ENCODE data around the gene CNTNAP2. TPM values are rescaled to one million over a fixed set of nuclear protein-coding genes. Genes with fewer than 3 reads are reported as not detected.

The CNTNAP2 gene
- total and polyA plus RNA-seq, 4 donors: 0.14 to 2.3 (median 1.1) TPM

DNA sequence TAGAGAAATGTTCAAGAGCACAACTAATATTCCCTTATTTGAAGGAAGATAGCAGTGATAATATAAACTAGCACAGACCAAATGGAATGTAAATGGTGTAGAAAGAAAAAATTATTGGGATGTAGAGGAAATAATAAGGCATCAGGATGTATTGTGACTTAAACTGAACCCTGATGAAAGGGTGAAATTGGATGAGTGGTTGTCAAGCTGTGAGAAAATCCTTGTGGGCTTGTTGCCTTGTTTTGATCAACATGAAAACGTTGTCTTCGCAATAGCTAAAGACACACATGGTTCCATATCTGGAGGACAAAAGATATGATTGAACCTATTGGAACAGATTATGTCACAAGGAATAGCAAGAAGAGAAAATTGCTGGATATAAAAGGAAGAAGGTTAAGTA, 40.3 kb upstream of the CNTNAP2 start:
- TF ChIP-seq, protein P1, sequence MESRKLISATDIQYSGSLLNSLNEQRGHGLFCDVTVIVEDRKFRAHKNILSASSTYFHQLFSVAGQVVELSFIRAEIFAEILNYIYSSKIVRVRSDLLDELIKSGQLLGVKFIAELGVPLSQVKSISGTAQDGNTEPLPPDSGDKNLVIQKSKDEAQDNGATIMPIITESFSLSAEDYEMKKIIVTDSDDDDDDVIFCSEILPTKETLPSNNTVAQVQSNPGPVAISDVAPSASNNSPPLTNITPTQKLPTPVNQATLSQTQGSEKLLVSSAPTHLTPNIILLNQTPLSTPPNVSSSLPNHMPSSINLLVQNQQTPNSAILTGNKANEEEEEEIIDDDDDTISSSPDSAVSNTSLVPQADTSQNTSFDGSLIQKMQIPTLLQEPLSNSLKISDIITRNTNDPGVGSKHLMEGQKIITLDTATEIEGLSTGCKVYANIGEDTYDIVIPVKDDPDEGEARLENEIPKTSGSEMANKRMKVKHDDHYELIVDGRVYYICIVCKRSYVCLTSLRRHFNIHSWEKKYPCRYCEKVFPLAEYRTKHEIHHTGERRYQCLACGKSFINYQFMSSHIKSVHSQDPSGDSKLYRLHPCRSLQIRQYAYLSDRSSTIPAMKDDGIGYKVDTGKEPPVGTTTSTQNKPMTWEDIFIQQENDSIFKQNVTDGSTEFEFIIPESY (IDR thresholded peaks at IDR 0.05): no peak
- TF ChIP-seq EGR1 (IDR thresholded peaks at IDR 0.05; ENCODE audit: low read depth in 2 of 2) (no peak), GABPA (IDR thresholded peaks at IDR 0.05 in 1 of 2, conservative IDR thresholded peaks at IDR 0.05 in 1 of 2) (no peak)
- TF ChIP-seq, protein P2, sequence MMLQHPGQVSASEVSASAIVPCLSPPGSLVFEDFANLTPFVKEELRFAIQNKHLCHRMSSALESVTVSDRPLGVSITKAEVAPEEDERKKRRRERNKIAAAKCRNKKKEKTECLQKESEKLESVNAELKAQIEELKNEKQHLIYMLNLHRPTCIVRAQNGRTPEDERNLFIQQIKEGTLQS (IDR thresholded peaks at IDR 0.05): no peak
- Histone ChIP-seq H3K27ac (ENCODE audit: low read depth in 1 of 2, low read length in 2 of 2) (no peak overlapping the region), H3K9ac (ENCODE audit: low read depth in 1 of 2, low read length in 2 of 2) (no peak overlapping the region), H3K27me3 (ENCODE audit: control insufficient read depth in 4 of 4, insufficient read depth in 4 of 4, low read length in 3 of 4) (no peaks in the 10 kb centered on the region), H3K4me1 (ENCODE audit: control insufficient read depth in 4 of 4, insufficient read depth in 4 of 4, low read length in 3 of 4) (no peaks in the 10 kb centered on the region), H3K4me3 (ENCODE audit: low read depth in 1 of 3, low read length in 3 of 3) (no peak overlapping the region), H3K36me3 (ENCODE audit: control insufficient read depth in 4 of 4, insufficient read depth in 3 of 4, low read depth in 1 of 4, low read length in 3 of 4) (no peaks in the 10 kb centered on the region), H3K9me3 (ENCODE audit: control insufficient read depth in 4 of 4, low read length in 3 of 4) (no peaks in the 10 kb centered on the region)
- 12% methylated on average over 2 of the region's 2 CpGs for WGBS
- DNase-seq (ENCODE audit: low spot score): no peak

DNA sequence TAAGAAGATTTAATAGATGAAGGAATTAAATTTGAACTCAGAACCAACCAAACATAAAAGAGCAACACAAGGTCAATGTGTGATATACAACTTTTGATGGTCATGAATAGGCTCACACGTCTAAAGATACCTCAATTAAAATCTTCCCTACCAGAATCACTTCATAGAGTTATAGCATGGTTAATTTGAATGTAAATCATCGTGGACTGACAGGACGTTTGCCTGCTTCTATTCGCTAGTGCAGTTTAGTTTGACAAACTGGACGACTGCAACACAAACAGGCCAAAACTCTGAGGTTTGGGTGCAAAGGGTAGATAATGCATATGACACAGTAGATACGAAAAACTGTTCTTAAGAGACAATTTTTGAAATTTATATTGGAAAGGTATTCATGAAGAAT, 32.5 kb upstream of the CNTNAP2 start:
- Histone ChIP-seq H3K36me3 (ENCODE audit: control insufficient read depth in 4 of 4, insufficient read depth in 3 of 4, low read depth in 1 of 4, low read length in 3 of 4) (no peaks in the 10 kb centered on the region), H3K4me1 (ENCODE audit: control insufficient read depth in 4 of 4, insufficient read depth in 4 of 4, low read length in 3 of 4) (no peaks in the 10 kb centered on the region), H3K9ac (ENCODE audit: low read depth in 1 of 2, low read length in 2 of 2) (no peak overlapping the region), H3K27ac (ENCODE audit: low read depth in 1 of 2, low read length in 2 of 2) (no peak overlapping the region), H3K9me3 (ENCODE audit: control insufficient read depth in 4 of 4, low read length in 3 of 4) (no peaks in the 10 kb centered on the region), H3K4me3 (ENCODE audit: low read depth in 1 of 3, low read length in 3 of 3) (no peak overlapping the region), H3K27me3 (ENCODE audit: control insufficient read depth in 4 of 4, insufficient read depth in 4 of 4, low read length in 3 of 4) (no peaks in the 10 kb centered on the region)
- TF ChIP-seq EGR1 (IDR thresholded peaks at IDR 0.05; ENCODE audit: low read depth in 2 of 2) (no peak), RXRA (IDR thresholded peaks at IDR 0.05) (no peak), NR2F2 (IDR thresholded peaks at IDR 0.05) (no peak), FOXA2 (IDR thresholded peaks at IDR 0.05) (no peak), RAD21 (IDR thresholded peaks at IDR 0.05) (no peak), FOXA1 (IDR thresholded peaks at IDR 0.05) (no peak)
- TF ChIP-seq, protein P1 (IDR thresholded peaks at IDR 0.05): no peak
- TF ChIP-seq, protein P3, sequence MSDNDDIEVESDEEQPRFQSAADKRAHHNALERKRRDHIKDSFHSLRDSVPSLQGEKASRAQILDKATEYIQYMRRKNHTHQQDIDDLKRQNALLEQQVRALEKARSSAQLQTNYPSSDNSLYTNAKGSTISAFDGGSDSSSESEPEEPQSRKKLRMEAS (IDR thresholded peaks at IDR 0.05): no peak
- 52% methylated on average over 6 of the region's 6 CpGs for WGBS
- DNase-seq (ENCODE audit: low spot score): no peak

DNA sequence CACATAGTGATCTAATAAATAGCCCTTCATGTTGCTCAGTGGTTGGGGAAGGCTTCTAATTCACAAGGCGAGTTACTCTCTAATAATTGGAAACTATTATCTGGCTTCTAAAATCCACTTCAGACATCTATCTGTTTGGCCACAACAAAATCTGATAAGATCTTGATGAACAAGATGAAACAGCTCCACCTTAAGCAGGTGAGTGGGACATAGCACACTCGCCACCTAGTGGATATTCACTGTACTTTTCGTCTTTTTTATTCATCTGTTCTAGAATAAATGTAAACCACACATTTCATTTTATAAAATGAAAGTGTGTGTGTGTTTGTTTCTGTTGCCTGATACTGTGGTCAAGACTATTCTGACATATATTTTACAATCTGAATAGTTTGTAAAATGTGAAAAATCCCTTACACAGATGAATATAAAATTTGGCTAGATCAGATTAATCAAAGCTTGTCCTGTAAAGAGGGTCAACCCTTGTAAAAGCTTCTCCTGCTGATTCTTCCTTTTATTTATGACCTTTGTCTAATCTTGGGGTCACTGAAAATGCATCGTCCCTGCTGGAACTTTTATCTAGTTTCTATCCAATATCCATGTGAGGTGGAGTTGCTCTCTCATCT, 26.5 kb upstream of the CNTNAP2 start:
- H3K9ac ChIP-seq (ENCODE audit: low read depth in 1 of 2, low read length in 2 of 2): no peak overlapping the region

More for the DNA sequence above, 26.5 kb upstream of the CNTNAP2 start:
- WGBS: 3% methylated on average over 4 of the region's 4 CpGs
- Histone ChIP-seq H3K4me1 (ENCODE audit: control insufficient read depth in 4 of 4, insufficient read depth in 4 of 4, low read length in 3 of 4) (no peaks in the 10 kb centered on the region), H3K27ac (ENCODE audit: low read depth in 1 of 2, low read length in 2 of 2) (no peak overlapping the region), H3K9me3 (ENCODE audit: control insufficient read depth in 4 of 4, low read length in 3 of 4) (no peaks in the 10 kb centered on the region), H3K4me3 (ENCODE audit: low read depth in 1 of 3, low read length in 3 of 3) (no peak overlapping the region), H3K36me3 (ENCODE audit: control insufficient read depth in 4 of 4, insufficient read depth in 3 of 4, low read depth in 1 of 4, low read length in 3 of 4) (no peaks in the 10 kb centered on the region), H3K27me3 (ENCODE audit: control insufficient read depth in 4 of 4, insufficient read depth in 4 of 4, low read length in 3 of 4) (no peaks in the 10 kb centered on the region)
- TF ChIP-seq RAD21 (IDR thresholded peaks at IDR 0.05): peak; percentile 73 to 78
- TF ChIP-seq, protein P1 (IDR thresholded peaks at IDR 0.05): no peak
- TF ChIP-seq, protein P4, sequence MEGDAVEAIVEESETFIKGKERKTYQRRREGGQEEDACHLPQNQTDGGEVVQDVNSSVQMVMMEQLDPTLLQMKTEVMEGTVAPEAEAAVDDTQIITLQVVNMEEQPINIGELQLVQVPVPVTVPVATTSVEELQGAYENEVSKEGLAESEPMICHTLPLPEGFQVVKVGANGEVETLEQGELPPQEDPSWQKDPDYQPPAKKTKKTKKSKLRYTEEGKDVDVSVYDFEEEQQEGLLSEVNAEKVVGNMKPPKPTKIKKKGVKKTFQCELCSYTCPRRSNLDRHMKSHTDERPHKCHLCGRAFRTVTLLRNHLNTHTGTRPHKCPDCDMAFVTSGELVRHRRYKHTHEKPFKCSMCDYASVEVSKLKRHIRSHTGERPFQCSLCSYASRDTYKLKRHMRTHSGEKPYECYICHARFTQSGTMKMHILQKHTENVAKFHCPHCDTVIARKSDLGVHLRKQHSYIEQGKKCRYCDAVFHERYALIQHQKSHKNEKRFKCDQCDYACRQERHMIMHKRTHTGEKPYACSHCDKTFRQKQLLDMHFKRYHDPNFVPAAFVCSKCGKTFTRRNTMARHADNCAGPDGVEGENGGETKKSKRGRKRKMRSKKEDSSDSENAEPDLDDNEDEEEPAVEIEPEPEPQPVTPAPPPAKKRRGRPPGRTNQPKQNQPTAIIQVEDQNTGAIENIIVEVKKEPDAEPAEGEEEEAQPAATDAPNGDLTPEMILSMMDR (IDR thresholded peaks at IDR 0.05; ENCODE audit: low read depth, low read length, missing input control): peak; percentile 57
- DNase-seq (ENCODE audit: low spot score): no peak
